Stimulated activated effector memory CD8-positive, alpha-beta T cell treated with anti-CD3 and anti-CD28 coated beads, Interleukin-12 subunit alpha, Interleukin-12 subunit beta, amount 100 ng/mL, for 72 hours (primary cell): ENCODE measurements around the gene KCNMB3.
"Not testable (repeated sequence)": the region's sequence is repeated elsewhere in the genome, so short reads cannot be mapped to it uniquely, and the experiment has no call there.

ENCODE experiments used
- ATAC-seq: fragments of 150-1000 bp; cut with Tn5 transposase; 2 replicates; pipeline ENCODE4 v1.10.0; 2021
- DNase-seq, 2 donors: peaks; one replicate each; pipeline ENCODE4 v3.0.0; 2021 to 2022; ENCODE audit warnings: low spot score in 2 of 2
- H3K27ac Mint-ChIP-seq: one replicate; pipeline ENCODE4 v1.8.0; 2022; ENCODE audit warnings: mild to moderate bottlenecking, mixed read lengths
- H3K36me3 Mint-ChIP-seq: one replicate; pipeline ENCODE4 v1.8.0; 2022; ENCODE audit warnings: mild to moderate bottlenecking, mixed read lengths
- H3K4me1 Mint-ChIP-seq: one replicate; pipeline ENCODE4 v1.8.0; 2022; ENCODE audit warnings: mixed read lengths
- H3K4me3 Mint-ChIP-seq: one replicate; pipeline ENCODE4 v1.8.0; 2022; ENCODE audit warnings: mild to moderate bottlenecking, mixed read lengths
- H3K9me3 Mint-ChIP-seq: one replicate; pipeline ENCODE4 v1.8.0; 2022; ENCODE audit warnings: mixed read lengths

Gene KCNMB3

DNA sequence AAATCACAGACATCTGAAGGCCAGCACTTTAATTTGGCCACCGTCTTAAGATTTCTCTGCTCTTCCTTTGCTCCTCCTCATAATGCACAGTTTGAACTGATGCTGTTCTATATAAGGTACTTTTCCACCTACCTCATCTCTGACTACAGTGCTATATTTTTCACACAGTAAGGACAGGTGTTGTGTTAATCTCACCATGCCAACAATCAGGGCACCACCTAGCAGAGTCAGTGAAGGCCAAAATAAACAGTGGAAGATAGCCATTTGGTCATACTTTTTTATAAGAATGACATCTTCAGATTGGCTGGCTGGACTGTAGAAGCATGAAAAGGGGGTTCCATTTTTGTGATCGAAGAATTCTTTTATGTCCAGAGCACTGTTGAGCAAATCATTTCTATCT, 8.1 kb downstream of the KCNMB3 start:
- H3K27ac Mint-ChIP-seq, DNase-seq, H3K36me3 Mint-ChIP-seq, ATAC-seq, H3K9me3 Mint-ChIP-seq, H3K4me1 Mint-ChIP-seq, H3K4me3 Mint-ChIP-seq: not testable (repeated sequence)

DNA sequence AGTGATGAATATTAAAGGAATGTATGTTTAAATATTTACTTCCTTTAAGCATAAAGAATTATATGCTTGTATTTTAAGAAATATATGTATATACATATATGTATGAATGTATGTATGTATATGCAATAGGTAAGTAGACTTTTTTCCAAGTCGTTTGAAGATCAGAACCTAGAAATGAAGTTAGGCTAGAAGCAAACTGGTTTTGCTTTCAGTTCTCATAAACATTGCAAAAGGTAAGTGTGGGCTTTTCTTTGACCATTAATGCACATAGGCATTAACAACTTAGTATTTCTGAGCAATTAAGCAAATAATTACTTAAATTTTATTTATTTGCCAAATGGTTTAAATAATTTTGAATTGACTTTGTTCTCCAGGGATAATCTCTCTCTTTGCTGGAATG, 10.6 kb downstream of the KCNMB3 start:
- not testable (repeated sequence) for H3K4me1 Mint-ChIP-seq, DNase-seq, ATAC-seq, H3K9me3 Mint-ChIP-seq, H3K4me3 Mint-ChIP-seq, H3K27ac Mint-ChIP-seq
- H3K36me3 Mint-ChIP-seq = peaks cover 12% of the 10 kb centered on the region

DNA sequence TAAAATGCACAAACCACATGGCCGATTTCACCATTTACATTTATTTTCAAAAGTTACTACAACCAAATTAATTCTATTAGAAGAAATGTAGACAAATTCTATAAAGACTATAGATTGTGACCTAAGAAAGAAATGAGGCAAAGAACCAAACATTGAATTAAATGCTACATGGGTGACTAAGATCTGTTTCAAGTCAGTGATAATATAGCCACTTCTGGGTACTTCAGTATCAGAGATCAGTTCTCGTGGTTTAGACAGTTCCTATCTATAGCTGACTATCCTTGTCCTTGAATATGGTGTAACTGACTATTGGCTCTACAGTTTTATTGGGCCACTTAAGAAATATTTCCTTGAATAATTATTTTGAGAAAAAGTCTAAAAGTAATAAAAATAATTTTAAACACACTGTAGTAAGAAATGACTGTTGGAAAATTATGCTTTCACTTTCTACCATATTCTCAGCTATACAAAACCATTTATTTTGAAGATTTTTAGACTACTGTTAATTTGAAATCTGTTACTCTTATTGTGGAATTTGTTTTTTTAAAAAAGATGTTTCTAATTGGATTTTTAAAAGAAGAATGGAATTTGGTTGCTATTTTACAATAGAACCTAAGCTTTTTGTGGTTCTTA, 14.1 kb downstream of the KCNMB3 start:
- H3K27ac Mint-ChIP-seq = no peak overlapping the region
- peaks cover 42% of the 10 kb centered on the region for H3K36me3 Mint-ChIP-seq
- no peak overlapping the region for H3K4me3 Mint-ChIP-seq
- H3K4me1 Mint-ChIP-seq = no peaks in the 10 kb centered on the region
- DNase-seq = no peak
- H3K9me3 Mint-ChIP-seq = no peaks in the 10 kb centered on the region
- ATAC-seq = peak; percentile 81

DNA sequence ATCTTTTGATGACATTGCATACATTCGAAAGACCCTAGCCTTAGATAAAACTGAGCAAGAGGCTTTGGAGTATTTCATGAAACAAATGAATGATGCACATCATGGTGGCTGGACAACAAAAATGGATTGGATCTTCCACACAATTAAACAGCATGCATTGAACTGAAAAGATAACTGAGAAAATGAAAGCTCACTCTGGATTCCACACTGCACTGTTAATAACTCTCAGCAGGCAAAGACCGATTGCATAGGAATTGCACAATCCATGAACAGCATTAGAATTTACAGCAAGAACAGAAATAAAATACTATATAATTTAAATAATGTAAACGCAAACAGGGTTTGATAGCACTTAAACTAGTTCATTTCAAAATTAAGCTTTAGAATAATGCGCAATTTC, 16.7 kb downstream of the KCNMB3 start:
- no peak for ATAC-seq
- no peak for DNase-seq
- no peaks in the 10 kb centered on the region for H3K4me1 Mint-ChIP-seq
- H3K36me3 Mint-ChIP-seq = peaks cover 68% of the 10 kb centered on the region
- no peaks in the 10 kb centered on the region for H3K9me3 Mint-ChIP-seq
- no peak overlapping the region for H3K4me3 Mint-ChIP-seq
- H3K27ac Mint-ChIP-seq = no peak overlapping the region

DNA sequence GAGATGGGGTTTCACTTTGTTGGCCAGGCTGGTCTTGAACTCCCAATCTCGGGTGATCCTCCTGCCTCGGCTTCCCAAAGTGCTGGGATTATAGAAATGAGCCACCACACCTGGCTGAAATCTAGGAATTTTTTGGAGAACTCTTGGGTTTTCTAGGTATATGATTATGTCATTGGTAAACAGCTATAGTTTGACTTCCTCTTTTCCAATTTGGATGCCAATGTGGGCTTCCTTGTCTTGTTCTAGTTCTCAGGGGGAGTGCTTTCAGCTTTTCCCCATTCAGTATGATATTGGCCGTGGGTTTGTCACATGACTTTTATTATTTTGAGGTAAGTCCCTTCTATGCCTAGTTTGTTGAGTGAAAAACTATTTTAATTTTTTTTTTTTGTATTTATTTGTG, 17.9 kb downstream of the KCNMB3 start:
- no peaks in the 10 kb centered on the region for H3K9me3 Mint-ChIP-seq
- no peak for DNase-seq
- H3K36me3 Mint-ChIP-seq = peaks cover 80% of the 10 kb centered on the region
- no peak overlapping the region for H3K27ac Mint-ChIP-seq
- H3K4me1 Mint-ChIP-seq = no peaks in the 10 kb centered on the region
- ATAC-seq = no peak
- H3K4me3 Mint-ChIP-seq = no peak overlapping the region

DNA sequence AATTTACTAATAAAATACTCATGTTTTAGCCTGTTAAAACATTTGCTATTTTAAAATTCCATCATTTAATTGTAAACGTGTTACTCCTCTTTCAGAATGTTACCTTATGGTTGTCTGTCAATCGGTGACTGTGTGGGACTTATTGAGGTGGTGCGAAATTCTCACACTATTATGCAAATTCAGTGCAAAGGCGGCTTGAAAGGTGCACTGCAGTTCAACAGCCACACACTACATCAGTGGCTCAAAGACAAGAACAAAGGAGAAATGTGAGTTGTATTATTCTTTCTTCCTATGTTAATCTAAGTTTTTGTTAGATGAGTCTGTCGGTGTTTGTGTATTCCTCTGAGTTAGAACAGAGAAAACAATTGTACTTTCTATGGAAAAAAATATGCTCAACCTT, 21.7 kb downstream of the KCNMB3 start:
- Mint-ChIP-seq H3K27ac (no peak overlapping the region), H3K36me3 (peaks cover 82% of the 10 kb centered on the region), H3K4me3 (no peak overlapping the region), H3K9me3 (no peaks in the 10 kb centered on the region), H3K4me1 (no peaks in the 10 kb centered on the region)
- ATAC-seq (no peak), DNase-seq (no peak)

DNA sequence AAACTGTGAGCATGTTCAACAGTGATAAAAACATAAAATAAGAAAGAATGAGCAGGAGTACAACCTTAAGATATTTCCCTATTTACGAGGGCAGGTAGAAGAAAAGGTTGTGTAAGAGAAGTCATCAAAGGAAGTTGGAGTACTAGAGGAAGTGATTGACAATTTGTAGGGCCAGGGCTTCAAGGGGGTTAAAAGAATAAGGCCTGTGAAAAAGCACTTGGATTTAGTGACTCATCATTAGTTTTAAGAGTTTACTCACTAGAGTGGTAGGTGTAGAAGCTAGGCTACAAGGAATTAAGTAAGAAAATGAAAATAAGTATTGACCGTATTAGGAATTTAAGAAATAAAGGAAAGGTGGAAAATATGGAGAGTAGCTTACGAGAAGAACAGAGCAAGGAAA, 23.6 kb downstream of the KCNMB3 start:
- Mint-ChIP-seq H3K9me3 (no peaks in the 10 kb centered on the region), H3K4me1 (no peaks in the 10 kb centered on the region), H3K36me3 (peaks cover 80% of the 10 kb centered on the region), H3K4me3 (no peak overlapping the region), H3K27ac (no peak overlapping the region)
- no peak for ATAC-seq
- DNase-seq = no peak

DNA sequence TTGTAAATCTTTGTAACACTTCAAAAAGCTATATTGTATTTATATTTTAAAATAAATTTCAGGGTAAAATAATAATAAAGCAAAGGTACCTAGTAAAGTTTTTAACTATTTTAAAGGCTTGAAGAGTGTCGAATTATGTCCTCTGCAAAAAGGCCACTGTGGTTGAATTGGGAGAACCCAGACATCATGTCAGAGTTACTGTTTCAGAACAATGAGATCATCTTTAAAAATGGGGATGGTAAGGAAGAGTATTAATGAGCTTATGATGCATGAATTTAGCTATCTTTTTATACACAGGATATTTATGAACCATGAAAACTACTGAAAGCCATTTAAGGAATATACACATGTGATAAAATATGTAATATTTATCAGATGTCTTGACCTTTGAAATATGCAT, 26.3 kb downstream of the KCNMB3 start:
- Mint-ChIP-seq H3K4me3 (no peak overlapping the region), H3K27ac (no peak overlapping the region), H3K4me1 (no peaks in the 10 kb centered on the region), H3K36me3 (peaks cover 80% of the 10 kb centered on the region), H3K9me3 (no peaks in the 10 kb centered on the region)
- DNase-seq (no peak), ATAC-seq (no peak)

DNA sequence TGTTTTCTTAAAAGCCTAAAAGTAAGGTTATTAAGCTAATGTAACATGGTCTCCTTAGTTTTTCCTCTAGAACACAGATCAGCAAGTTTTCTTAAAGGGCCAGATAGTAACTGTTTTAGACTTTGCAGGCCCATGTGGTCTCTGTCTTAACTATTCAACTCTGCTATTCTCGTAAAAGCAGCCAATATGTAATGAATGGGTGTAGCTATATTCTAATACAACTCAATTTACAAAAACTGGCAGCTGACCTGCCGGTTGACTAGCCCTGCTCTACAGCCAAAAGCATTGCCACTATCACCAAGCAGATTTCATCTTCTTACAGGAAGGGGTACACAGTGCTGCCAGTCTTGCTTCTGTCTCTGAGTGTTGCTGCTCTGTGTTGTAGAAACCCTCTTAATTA, 27.4 kb downstream of the KCNMB3 start:
- peak overlapping the region; percentile 52 for H3K27ac Mint-ChIP-seq

DNA sequence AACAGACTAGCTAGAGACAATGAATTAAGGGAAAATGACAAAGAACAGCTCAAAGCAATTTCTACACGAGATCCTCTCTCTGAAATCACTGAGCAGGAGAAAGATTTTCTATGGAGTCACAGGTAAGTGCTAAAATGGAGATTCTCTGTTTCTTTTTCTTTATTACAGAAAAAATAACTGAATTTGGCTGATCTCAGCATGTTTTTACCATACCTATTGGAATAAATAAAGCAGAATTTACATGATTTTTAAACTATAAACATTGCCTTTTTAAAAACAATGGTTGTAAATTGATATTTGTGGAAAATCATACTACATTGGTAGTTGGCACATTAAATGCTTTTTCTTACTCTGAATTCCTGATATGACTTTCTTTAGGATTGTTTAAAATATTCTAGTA, 32.7 kb downstream of the KCNMB3 start:
- not testable (repeated sequence) for H3K9me3 Mint-ChIP-seq, ATAC-seq, H3K4me1 Mint-ChIP-seq, H3K4me3 Mint-ChIP-seq, DNase-seq, H3K27ac Mint-ChIP-seq
- H3K36me3 Mint-ChIP-seq = peaks cover 64% of the 10 kb centered on the region

More for the DNA sequence above, 27.4 kb downstream of the KCNMB3 start:
- H3K4me1 Mint-ChIP-seq = no peaks in the 10 kb centered on the region
- H3K4me3 Mint-ChIP-seq = no peak overlapping the region
- no peak for ATAC-seq
- DNase-seq = no peak
- H3K9me3 Mint-ChIP-seq = no peaks in the 10 kb centered on the region
- H3K36me3 Mint-ChIP-seq = peaks cover 80% of the 10 kb centered on the region

DNA sequence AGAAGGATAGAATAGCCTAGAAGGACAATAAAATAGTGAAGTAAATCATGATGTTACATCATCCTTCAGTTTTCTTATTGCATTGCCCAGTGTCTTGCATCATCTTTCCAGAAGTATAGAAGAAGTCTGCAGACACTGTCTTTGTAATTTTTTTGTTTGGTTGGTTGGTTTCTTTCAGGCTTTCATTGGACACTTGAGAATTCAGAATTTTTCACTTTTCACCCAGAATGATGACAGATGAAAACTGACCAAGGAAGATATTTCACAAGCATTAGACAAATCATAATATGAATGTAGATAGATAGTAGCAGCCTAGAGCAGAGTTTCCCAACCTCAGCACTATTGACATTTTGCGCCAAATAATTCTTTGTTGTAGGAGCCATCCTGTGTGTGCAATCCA, 35.4 kb downstream of the KCNMB3 start:
- not testable (repeated sequence) for H3K4me1 Mint-ChIP-seq, H3K9me3 Mint-ChIP-seq, DNase-seq, ATAC-seq, H3K27ac Mint-ChIP-seq, H3K4me3 Mint-ChIP-seq
- H3K36me3 Mint-ChIP-seq = peaks cover 56% of the 10 kb centered on the region

DNA sequence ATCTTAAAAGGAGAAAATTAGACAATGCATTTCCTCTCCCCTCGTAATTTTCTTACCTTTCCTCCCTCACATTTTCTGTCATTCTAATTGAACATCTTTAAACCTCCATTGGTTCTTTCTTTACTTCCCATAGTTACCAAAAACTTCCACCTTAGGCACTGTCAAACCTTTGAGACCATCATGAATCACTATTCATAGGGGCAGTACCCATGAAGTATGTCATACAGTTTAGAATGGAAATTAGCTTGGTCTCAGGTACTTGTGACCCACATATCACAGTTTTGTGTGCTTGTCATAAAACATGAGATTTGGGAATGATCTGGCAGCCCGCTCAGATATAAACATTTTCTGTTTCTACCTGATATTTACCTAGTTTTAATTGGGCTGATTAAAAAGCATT, 50.1 kb downstream of the KCNMB3 start:
- H3K27ac Mint-ChIP-seq = peak overlapping the region; percentile 20
- H3K4me3 Mint-ChIP-seq = no peak overlapping the region
- DNase-seq = no peak
- H3K4me1 Mint-ChIP-seq = peaks cover 24% of the 10 kb centered on the region
- no peaks in the 10 kb centered on the region for H3K9me3 Mint-ChIP-seq
- H3K36me3 Mint-ChIP-seq = peaks cover 55% of the 10 kb centered on the region
- ATAC-seq = peak; percentile 52

DNA sequence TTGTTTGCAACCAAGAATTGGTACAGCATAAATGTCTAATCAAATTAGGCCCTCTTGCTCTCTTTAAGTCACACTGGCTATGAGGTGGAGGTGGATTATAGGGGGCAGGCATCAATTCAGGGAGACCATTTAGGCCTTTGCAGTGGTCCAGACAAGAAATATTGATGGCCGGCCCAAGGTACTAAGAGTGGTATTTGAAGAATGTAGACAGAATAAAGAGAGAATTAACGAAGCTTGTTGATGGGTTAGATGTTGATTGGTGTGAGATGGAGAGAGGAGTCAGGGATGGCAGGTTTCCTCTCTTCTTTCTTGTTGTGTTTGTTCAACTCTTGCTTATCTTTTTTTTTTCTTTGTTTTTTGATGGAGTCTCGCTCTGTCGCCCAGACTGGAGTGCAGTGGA, 54.2 kb downstream of the KCNMB3 start:
- DNase-seq = no peak
- Mint-ChIP-seq H3K9me3 (no peaks in the 10 kb centered on the region), H3K27ac (no peak overlapping the region), H3K36me3 (peaks cover 23% of the 10 kb centered on the region), H3K4me1 (peaks cover 45% of the 10 kb centered on the region), H3K4me3 (no peak overlapping the region)
- ATAC-seq = no peak

DNA sequence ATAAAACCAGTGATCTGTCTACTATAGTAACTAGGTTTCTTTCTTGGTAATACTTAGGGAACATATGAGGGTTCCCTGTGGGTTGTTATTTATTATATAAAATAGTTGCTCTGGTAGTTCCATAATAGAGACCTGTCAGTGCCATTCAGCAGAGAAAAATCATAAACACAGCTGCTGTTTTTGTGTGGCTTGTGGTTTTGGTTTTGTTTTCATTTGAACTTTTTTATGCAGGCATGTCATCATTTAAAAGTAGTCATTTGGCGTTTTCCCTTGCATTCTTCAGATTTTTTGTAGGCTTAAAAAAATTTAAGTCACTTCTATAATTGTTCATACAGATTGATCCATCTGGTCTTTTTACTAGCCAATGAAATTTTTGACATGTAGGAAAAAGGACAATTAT, 54.8 kb downstream of the KCNMB3 start:
- DNase-seq (no peak), ATAC-seq (peak; percentile 82)
- Mint-ChIP-seq H3K9me3 (no peaks in the 10 kb centered on the region), H3K4me1 (peaks cover 45% of the 10 kb centered on the region), H3K36me3 (peaks cover 18% of the 10 kb centered on the region), H3K4me3 (no peak overlapping the region), H3K27ac (peak overlapping the region; percentile 20)

DNA sequence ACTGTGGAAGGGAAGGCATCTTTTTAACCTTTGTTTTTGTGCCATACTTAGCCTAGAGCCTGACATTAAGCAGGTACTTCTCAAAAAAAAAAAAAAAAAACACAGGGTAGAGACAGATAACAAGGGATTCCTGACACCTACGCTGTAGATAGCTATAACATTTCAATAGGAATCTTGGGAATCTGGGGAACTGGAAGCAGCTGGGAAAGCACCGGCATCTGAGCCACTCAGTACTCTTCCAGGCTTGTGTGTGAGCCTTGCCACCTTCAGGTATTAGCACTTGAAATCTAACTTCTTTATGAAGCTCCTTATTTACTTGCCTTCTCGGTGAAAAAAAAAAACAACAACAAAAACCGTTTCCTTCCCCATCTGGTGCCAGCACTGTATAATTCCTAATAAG, 56.0 kb downstream of the KCNMB3 start:
- Mint-ChIP-seq H3K4me1 (peaks cover 50% of the 10 kb centered on the region), H3K27ac (no peak overlapping the region), H3K9me3 (no peaks in the 10 kb centered on the region), H3K36me3 (peaks cover 6% of the 10 kb centered on the region), H3K4me3 (no peak overlapping the region)
- DNase-seq = no peak
- no peak for ATAC-seq
